Testis (tissue), 2 donors: ENCODE measurements around the gene EBF4.

Experiments
- CTCF ChIP-seq, 3 experiments: fragments of 450-650 bp in 2 of 3; fragments of 200-600 bp in 1 of 3; sonication (generic) in 1 of 3; IDR thresholded peaks; one replicate each; pipeline ENCODE4 v1.5.1; 2016 to 2019; ENCODE audit warnings: antibody characterized with exemption in 3 of 3, mild to moderate bottlenecking in 2 of 3, moderate library complexity in 1 of 3
- POLR2A ChIP-seq: fragments of 450-650 bp; IDR thresholded peaks from one replicate; pipeline ENCODE4 v1.6.1; 2017; ENCODE audit warnings: antibody characterized with exemption, mild to moderate bottlenecking, moderate library complexity

- TF ChIP-seq CTCF (IDR thresholded peaks at IDR 0.05) = no peak
- TF ChIP-seq POLR2A = no peak
Observed at GRCh38 chr20:2798814-2799213, 106.2 kb downstream of the EBF4 start.
